NCI-H1694 treated with DMSO at 0.1 percent for 48 hours (cell line): ENCODE measurements around the gene DPP9.
"Not testable (repeated sequence)": the region's sequence is repeated elsewhere in the genome, so short reads cannot be mapped to it uniquely, and the experiment has no call there.

ENCODE experiments used
- DNase-seq: peaks from one replicate; lab custom pipeline; 2025; lab: John Stamatoyannopoulos, UW

Gene DPP9

GRCh38 chr19:4723595-4724514 lies at the start of gene DPP9:
Gene DPP9 (minus strand): TSS chr19:4723842. CDS start chr19:4719906, 3,936 bp downstream.
- DNase-seq: peak; percentile 96

- no peak for DNase-seq
These were observed 49.5 kb upstream of the DPP9 start for GRCh38 chr19:4773047-4773640.

GRCh38 chr19:4772566-4772965 lies 48.9 kb upstream of the DPP9 start:
- no peak for DNase-seq

- peak; percentile 41 for DNase-seq
These were observed 45.5 kb upstream of the DPP9 start for GRCh38 chr19:4768934-4769777.

- DNase-seq: no peak
These were observed 40.7 kb upstream of the DPP9 start for GRCh38 chr19:4764393-4764660.

GRCh38 chr19:4763021-4763420 lies 39.4 kb upstream of the DPP9 start:
- DNase-seq: no peak

GRCh38 chr19:4760285-4760650 lies 36.6 kb upstream of the DPP9 start:
- DNase-seq: no peak

GRCh38 chr19:4759388-4760284 lies 36.0 kb upstream of the DPP9 start:
- peak; percentile 17 for DNase-seq

GRCh38 chr19:4758659-4759058 lies 35.0 kb upstream of the DPP9 start:
- no peak for DNase-seq

GRCh38 chr19:4758082-4758481 lies 34.4 kb upstream of the DPP9 start:
- DNase-seq: no peak

GRCh38 chr19:4755459-4755858 lies 31.8 kb upstream of the DPP9 start:
- DNase-seq: no peak

GRCh38 chr19:4754248-4754647 lies 30.6 kb upstream of the DPP9 start:
- no peak for DNase-seq

- no peak for DNase-seq
These were observed 26.4 kb upstream of the DPP9 start for GRCh38 chr19:4749870-4750590.

GRCh38 chr19:4748589-4748988 lies 24.9 kb upstream of the DPP9 start:
- no peak for DNase-seq

GRCh38 chr19:4748185-4748584 lies 24.5 kb upstream of the DPP9 start:
- no peak for DNase-seq

GRCh38 chr19:4745986-4746385 lies 22.3 kb upstream of the DPP9 start:
- DNase-seq: no peak

GRCh38 chr19:4745175-4745574 lies 21.5 kb upstream of the DPP9 start:
- DNase-seq: not testable (repeated sequence)

- no peak for DNase-seq
These were observed 21.0 kb upstream of the DPP9 start for GRCh38 chr19:4744451-4745174.

GRCh38 chr19:4742723-4743646 lies 19.3 kb upstream of the DPP9 start:
- DNase-seq: no peak
